ENCODE results near the gene POC1A. TPM values are rescaled to one million over a fixed set of nuclear protein-coding genes. Genes with fewer than 3 reads are reported as not detected.

POC1A gene
- total and polyA plus RNA-seq, 2 of the 4 experiments (the other 2 are of a cell fraction): 10.6 to 11.5 TPM

GRCh38 chr3:52119826-52120225, 34.4 kb downstream of the POC1A start:
- ChIA-PET POLR2A (ENCODE audit: unreplicated experiment) (no interaction called here), CTCF (interaction anchor here (1.0 to 1.8 kb wide), 3 partner anchors 116 to 177 kb away, joined by 3 to 5 read pairs (median 5); no protein-coding TSS in a partner anchor)
- no peak overlapping the region for H2AK5ac ChIP-seq (ENCODE audit: low read depth, low read length)
- no peak for TF ChIP-seq MAZ (IDR thresholded peaks at IDR 0.05; ENCODE audit: borderline replicate concordance, low read depth, low read length)
- TF ChIP-seq POLR2A (IDR thresholded peaks at IDR 0.05; ENCODE audit: low read depth, low read length): no peak
- no peak for TF ChIP-seq RAD21 (IDR thresholded peaks at IDR 0.05; ENCODE audit: low read length)
- TF ChIP-seq CTCF (conservative IDR thresholded peaks at IDR 0.05; ENCODE audit: low read depth, low read length): no peak
- TF ChIP-seq RCOR1 (IDR thresholded peaks at IDR 0.05; ENCODE audit: insufficient replicate concordance, low read length): no peak
- no peak for TF ChIP-seq RFX5 (IDR thresholded peaks at IDR 0.05; ENCODE audit: low read depth, low read length)
- no peak for TF ChIP-seq SMC3 (IDR thresholded peaks at IDR 0.05; ENCODE audit: low read depth, low read length)
- no peak for TF ChIP-seq ELK1 (IDR thresholded peaks at IDR 0.05; ENCODE audit: borderline replicate concordance, low read depth, low read length)
- TF ChIP-seq FOS (IDR thresholded peaks at IDR 0.05; ENCODE audit: low read depth, low read length): no peak
- no peaks in the 10 kb centered on the region for H3K9me1 ChIP-seq (ENCODE audit: insufficient read depth, low read length)
- no peak overlapping the region for H4K8ac ChIP-seq (ENCODE audit: low read depth in 2 of 2, low read length in 2 of 2)
- H3K4ac ChIP-seq (ENCODE audit: low read depth, low read length): no peak overlapping the region
- in situ Hi-C loops (cut with MboI; ENCODE audit: low sequenced_read_pairs) (no loop called here), intact Hi-C loops (cut with micrococcal nuclease) (no loop called here), dilution Hi-C loops (cut with HindIII; ENCODE audit: low sequenced_read_pairs, unreplicated experiment) (no loop called here)
- no peak overlapping the region for H4K91ac ChIP-seq (ENCODE audit: insufficient read depth, low read depth, low read length)
- H2BK20ac ChIP-seq (ENCODE audit: low read depth, low read length): no peak overlapping the region
- no CpG with 5 or more reads among the region's 6 CpGs for WGBS, 2 experiments (ENCODE audit: extremely low coverage in 2 of 2, insufficient read length in 1 of 2)
- H3K23ac ChIP-seq (ENCODE audit: low read depth, low read length): no peak overlapping the region
- no peaks in the 10 kb centered on the region for H3K27me3 ChIP-seq (ENCODE audit: control insufficient read depth, insufficient read depth, low read length)
- no peak overlapping the region for H3K18ac ChIP-seq (ENCODE audit: low read depth, low read length)
- no peak overlapping the region for H3K9ac ChIP-seq (ENCODE audit: low read depth, low read length)
- no peaks in the 10 kb centered on the region for H4K20me1 ChIP-seq (ENCODE audit: insufficient read depth, low read length)
- H3K56ac ChIP-seq (ENCODE audit: extremely low read depth, insufficient read depth, low read length): no peak overlapping the region
- H2BK15ac ChIP-seq (ENCODE audit: low read depth, low read length): no peak overlapping the region
- no peak overlapping the region for H3K27ac ChIP-seq (ENCODE audit: insufficient read depth, low read length)
- peaks cover 3% of the 10 kb centered on the region; the same call in 1 of the 2 replicates for H3K36me3 ChIP-seq (ENCODE audit: control insufficient read depth, insufficient read depth, low read length)
- H2BK120ac ChIP-seq (ENCODE audit: low read depth, low read length): no peak overlapping the region
- DNase-seq (no peak), ATAC-seq (ENCODE audit: low read depth) (no peak)
- no peak overlapping the region for H3K4me3 ChIP-seq (ENCODE audit: insufficient read depth, low read depth, low read length)
- H3K14ac ChIP-seq (replicated peaks; ENCODE audit: low read depth, low read length): no peak overlapping the region
- H4K5ac ChIP-seq (ENCODE audit: low read depth, low read length): no peak overlapping the region
- H3K9me3 ChIP-seq (ENCODE audit: control insufficient read depth, insufficient read depth, low read length): no peaks in the 10 kb centered on the region
- no TSS peak for BruUV-seq (replicated peaks)
- H2BK5ac ChIP-seq (ENCODE audit: low read depth, low read length, poor library complexity, severe bottlenecking): no peak overlapping the region
- H3K4me2 ChIP-seq (ENCODE audit: low read depth, low read length): no peak overlapping the region
- H3K79me1 ChIP-seq (ENCODE audit: low read depth in 1 of 2, low read length in 2 of 2): no peaks in the 10 kb centered on the region; a peak in 1 of 4 replicates
- H2AFZ ChIP-seq (replicated peaks; ENCODE audit: low read length, poor library complexity): no peak overlapping the region
- H3K4me1 ChIP-seq (ENCODE audit: control insufficient read depth, insufficient read depth, low read length): no peaks in the 10 kb centered on the region; the same call in 1 of the 2 replicates
- H2AK9ac ChIP-seq (replicated peaks; ENCODE audit: low read depth, low read length, poor library complexity): no peak overlapping the region

Measured in IMR-90 (cell line).